Measurements from ENCODE around the gene NAPG. TPM values are rescaled to one million over a fixed set of nuclear protein-coding genes. Genes with fewer than 3 reads are reported as not detected.
A peak's percentile ranks its signal among the peaks of the same experiment; 100 is the strongest.

Gene NAPG
- total RNA-seq, result 34.1 and 34.7 TPM in 2 replicates
- polyA plus RNA-seq, result 8.3 and 10.8 TPM in 2 replicates
- 10.3 and 11.8 TPM in 2 replicates for polyA plus RNA-seq (2011; cell fraction: cytosol; rRNA removed)
- 42.0 and 58.8 TPM in 2 replicates for polyA plus RNA-seq (2011; cell fraction: nucleus; rRNA removed)
- polyA plus RNA-seq (2012), result 15.6 and 21.4 TPM in 2 replicates
- 12.3 and 20.7 TPM in 2 replicates for polyA minus RNA-seq
- 9.3 TPM for polyA minus RNA-seq (2011; cell fraction: cytosol; rRNA and poly(A)+ RNA removed)
- polyA minus RNA-seq (2011; cell fraction: nucleus; rRNA and poly(A)+ RNA removed), result 47.4 and 61.3 TPM in 2 replicates
- percentile 91 among the genes with signal in this experiment for Bru-seq, nascent RNA
- BruChase-seq, experiment 1, labeled RNA remaining after a 6-hour chase, result percentile 95 among the genes with signal in this experiment
- BruChase-seq, experiment 2, labeled RNA remaining after a 2-hour chase, result percentile 95 among the genes with signal in this experiment
- long read RNA-seq, partial matches to known transcripts, result 13 of 24 reads
- long read RNA-seq, other reads (novel, unspliced or antisense), result 9 of 24 reads

DNA sequence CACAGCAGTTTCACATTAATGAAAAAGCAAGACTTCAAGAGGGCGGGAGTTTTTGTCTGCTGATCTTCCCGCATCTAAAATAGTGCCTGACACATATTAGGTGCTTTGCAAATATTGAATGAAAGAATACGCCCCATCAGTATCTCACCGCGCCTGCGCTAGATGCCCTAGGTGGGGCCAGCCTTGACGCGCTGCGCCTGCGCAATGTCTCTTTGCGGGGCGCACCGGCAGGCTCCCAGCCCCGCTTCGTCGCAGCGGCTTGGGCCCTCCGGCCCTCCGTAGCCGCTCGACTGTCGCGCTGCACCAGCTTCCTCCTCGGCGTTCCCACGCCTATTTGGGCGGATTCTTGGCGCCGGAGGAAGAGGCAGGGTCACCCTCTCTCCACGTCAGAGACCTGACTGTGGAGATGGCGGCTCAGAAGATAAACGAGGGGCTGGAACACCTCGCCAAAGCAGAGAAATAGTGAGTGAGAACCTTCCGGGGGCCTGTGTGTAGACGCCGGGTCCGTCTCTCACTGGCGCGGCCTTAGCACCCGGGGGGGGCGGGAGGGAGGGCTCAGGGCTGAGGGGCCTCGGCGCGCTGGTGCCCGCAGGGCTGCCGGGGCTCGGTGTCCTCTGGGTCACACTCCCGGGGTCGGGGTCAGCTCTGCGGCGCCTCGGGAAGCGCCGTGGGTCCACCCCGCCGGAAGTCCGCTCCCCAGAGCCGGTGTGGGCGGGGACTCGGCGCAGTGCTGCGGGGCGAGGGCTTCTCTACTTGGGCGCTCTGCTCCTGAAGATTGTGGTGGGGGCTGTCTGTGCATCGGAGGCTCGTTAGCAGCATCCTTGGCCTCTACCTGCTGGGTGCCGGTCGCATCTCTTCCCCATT is at the start of gene NAPG:
NAPG (plus strand) TSS at position 331 of the 864 bp plus-strand sequence; CDS start at position 407, 76 bp downstream.
- H4K20me1 ChIP-seq (replicated peaks; ENCODE audit: control insufficient read depth, extremely low read depth, insufficient read depth, low read length), result peaks cover 5% of the 10 kb centered on the region
- H3K36me3 ChIP-seq (ENCODE audit: control insufficient read depth in 2 of 2, extremely low read depth in 1 of 2, insufficient read depth in 2 of 2, low read length in 2 of 2), result no peaks in the 10 kb centered on the region
- peak; percentile 60 for TF ChIP-seq POLR2A (IDR thresholded peaks at IDR 0.05; ENCODE audit: low read depth, low read length)
- no peak for TF ChIP-seq EZH2 (IDR thresholded peaks at IDR 0.05; ENCODE audit: borderline replicate concordance, low read depth, low read length, severe bottlenecking)
- TF ChIP-seq POLR2AphosphoS5 (IDR thresholded peaks at IDR 0.05; ENCODE audit: insufficient read depth, low read depth, low read length), result peak; percentile 60
- H3K9me1 ChIP-seq (replicated peaks; ENCODE audit: control insufficient read depth, extremely low read depth, insufficient read depth, low read length), result no peaks in the 10 kb centered on the region
- FAIRE-seq (peak; percentile 90), DNase-seq (ENCODE audit: low read depth, low spot score) (peak; percentile 95)
- CTCF ChIA-PET, result interaction anchor here (0.6 to 1.4 kb wide), 8 partner anchors 9 to 1917 kb away, joined by 3 to 5 read pairs (median 3); partner anchors contain the start of gene RAB12
- peak within 1 kb of the TSS; percentile 72 for H2AFZ ChIP-seq (ENCODE audit: low read depth, low read length)
- dilution Hi-C loops (cut with MboI; ENCODE audit: extremely low pct_ligation_motif_present, low sequenced_read_pairs) (no loop called here), intact Hi-C loops (cut with micrococcal nuclease) (loop anchor here (10.0 kb wide), 2 partner anchors 251 to 911 kb away; partner anchors contain the start of gene PPP4R1)
- peak within 1 kb of the TSS; percentile 93 for H3K4me2 ChIP-seq (ENCODE audit: insufficient read depth, low read length)
- BruUV-seq (replicated peaks), result no TSS peak
- peaks cover 10 to 11% of the 10 kb centered on the region in 2 experiments for H3K27me3 ChIP-seq (ENCODE audit: control insufficient read depth in 2 of 2, insufficient read depth in 2 of 2, low read length in 2 of 2)
- peaks cover 7% of the 10 kb centered on the region for H3K4me1 ChIP-seq (ENCODE audit: control insufficient read depth, extremely low read depth, insufficient read depth, low read length)
- H3K79me2 ChIP-seq (ENCODE audit: control insufficient read depth, insufficient read depth, low read length), result peaks cover 45% of the 10 kb centered on the region
- peak within 1 kb of the TSS; percentile 78 for H3K9ac ChIP-seq (replicated peaks; ENCODE audit: extremely low read depth, insufficient read depth, low read length)
- no peaks in the 10 kb centered on the region for H3K9me3 ChIP-seq (replicated peaks; ENCODE audit: control insufficient read depth, insufficient read depth, low read length)
- POLR2A ChIA-PET, result interaction anchor here (0.6 to 0.9 kb wide), 2 partner anchors 10 to 1889 kb away, joined by 3 to 6 read pairs; no protein-coding TSS in a partner anchor
- peak within 1 kb of the TSS; percentile 63 for H3K27ac ChIP-seq (ENCODE audit: insufficient read depth, low read depth, low read length)
- peak within 1 kb of the TSS; percentile 41 to 98 (median 94) for H3K4me3 ChIP-seq (replicated peaks in 1 of 3; ENCODE audit: insufficient read depth in 1 of 3, low read depth in 1 of 3, low read length in 3 of 3)

- TF ChIP-seq MYC (IDR thresholded peaks at IDR 0.05; ENCODE audit: low read depth, low read length), result no peak
- TF ChIP-seq JUN (IDR thresholded peaks at IDR 0.05; ENCODE audit: borderline replicate concordance, insufficient read depth, insufficient read length, low read depth), result no peak
- no peak for TF ChIP-seq POLR2A (IDR thresholded peaks at IDR 0.05; ENCODE audit: low read depth, low read length)
- TF ChIP-seq CTCF (IDR thresholded peaks at IDR 0.05; ENCODE audit: extremely low read depth in 1 of 2, insufficient read depth in 1 of 2, low read depth in 1 of 2, low read length in 2 of 2), result no peak
- no peak for TF ChIP-seq EZH2 (IDR thresholded peaks at IDR 0.05; ENCODE audit: borderline replicate concordance, low read depth, low read length, severe bottlenecking)
- no peak for TF ChIP-seq GATA2 (IDR thresholded peaks at IDR 0.05; ENCODE audit: insufficient read depth, insufficient read length, low read depth, low read length)
- TF ChIP-seq MAX (IDR thresholded peaks at IDR 0.05; ENCODE audit: insufficient read depth, insufficient read length), result no peak
- TF ChIP-seq POLR2AphosphoS5 (IDR thresholded peaks at IDR 0.05; ENCODE audit: insufficient read depth, low read depth, low read length), result no peak
- TF ChIP-seq FOS (IDR thresholded peaks at IDR 0.05; ENCODE audit: borderline replicate concordance, insufficient read depth, low read length), result no peak
- no peak for DNase-seq (ENCODE audit: low read depth, low spot score)
- FAIRE-seq, result no peak
- H3K9me1 ChIP-seq (replicated peaks; ENCODE audit: control insufficient read depth, extremely low read depth, insufficient read depth, low read length), result no peaks in the 10 kb centered on the region
- H4K20me1 ChIP-seq (replicated peaks; ENCODE audit: control insufficient read depth, extremely low read depth, insufficient read depth, low read length), result no peaks in the 10 kb centered on the region
- no peak overlapping the region for H2AFZ ChIP-seq (ENCODE audit: low read depth, low read length)
- intact Hi-C loops (cut with micrococcal nuclease), result no loop called here
- dilution Hi-C loops (cut with MboI; ENCODE audit: extremely low pct_ligation_motif_present, low sequenced_read_pairs), result no loop called here
- no peaks in the 10 kb centered on the region for H3K4me1 ChIP-seq (ENCODE audit: control insufficient read depth, extremely low read depth, insufficient read depth, low read length)
- ChIA-PET POLR2A (no interaction called here), CTCF (no interaction called here)
- H3K9me3 ChIP-seq (replicated peaks; ENCODE audit: control insufficient read depth, insufficient read depth, low read length), result no peaks in the 10 kb centered on the region
- H3K27ac ChIP-seq (ENCODE audit: insufficient read depth, low read depth, low read length), result no peak overlapping the region
- peaks cover 0 to 2% of the 10 kb centered on the region in 2 experiments for H3K27me3 ChIP-seq (ENCODE audit: control insufficient read depth in 2 of 2, insufficient read depth in 2 of 2, low read length in 2 of 2)
- H3K79me2 ChIP-seq (ENCODE audit: control insufficient read depth, insufficient read depth, low read length), result no peaks in the 10 kb centered on the region
- no peak overlapping the region for H3K4me3 ChIP-seq (replicated peaks in 1 of 3; ENCODE audit: insufficient read depth in 1 of 3, low read depth in 1 of 3, low read length in 3 of 3)
- H3K9ac ChIP-seq (replicated peaks; ENCODE audit: extremely low read depth, insufficient read depth, low read length), result no peak overlapping the region
- no TSS peak for BruUV-seq (replicated peaks)
- no peaks in the 10 kb centered on the region for H3K36me3 ChIP-seq (ENCODE audit: control insufficient read depth in 2 of 2, extremely low read depth in 1 of 2, insufficient read depth in 2 of 2, low read length in 2 of 2)
- H3K4me2 ChIP-seq (ENCODE audit: insufficient read depth, low read length), result no peak overlapping the region
Measured at GRCh38 chr18:10476338-10476791, 49.5 kb upstream of the NAPG start.
